ENCODE results near the gene TEP1.

DNA sequence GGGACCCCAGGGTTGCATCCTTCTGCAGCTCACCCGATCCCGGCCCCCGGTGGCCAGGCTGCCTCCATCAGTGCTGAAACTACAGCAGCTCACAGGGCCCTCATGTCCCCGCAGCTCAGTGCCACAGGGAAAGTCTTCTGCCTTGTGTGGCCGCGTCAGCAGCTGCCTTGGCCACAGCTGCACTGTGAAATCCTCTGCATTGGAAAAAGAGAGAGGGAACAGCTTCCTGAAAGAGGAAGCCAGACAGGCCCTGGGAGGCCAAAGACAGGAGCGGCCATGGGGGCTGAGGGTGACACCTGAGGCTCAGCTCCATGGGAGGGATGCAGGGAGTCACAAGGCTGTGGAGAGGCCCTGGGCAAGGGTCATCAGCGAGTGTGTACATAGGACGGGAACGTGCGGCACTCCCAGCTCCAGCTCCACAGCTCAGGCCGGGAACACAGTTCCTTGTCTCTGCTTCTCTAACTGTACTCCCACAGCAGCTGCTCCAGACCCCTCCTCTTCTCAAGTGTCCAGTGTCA lies 37.2 kb downstream of the TEP1 start:
- TF ChIP-seq, protein P1, sequence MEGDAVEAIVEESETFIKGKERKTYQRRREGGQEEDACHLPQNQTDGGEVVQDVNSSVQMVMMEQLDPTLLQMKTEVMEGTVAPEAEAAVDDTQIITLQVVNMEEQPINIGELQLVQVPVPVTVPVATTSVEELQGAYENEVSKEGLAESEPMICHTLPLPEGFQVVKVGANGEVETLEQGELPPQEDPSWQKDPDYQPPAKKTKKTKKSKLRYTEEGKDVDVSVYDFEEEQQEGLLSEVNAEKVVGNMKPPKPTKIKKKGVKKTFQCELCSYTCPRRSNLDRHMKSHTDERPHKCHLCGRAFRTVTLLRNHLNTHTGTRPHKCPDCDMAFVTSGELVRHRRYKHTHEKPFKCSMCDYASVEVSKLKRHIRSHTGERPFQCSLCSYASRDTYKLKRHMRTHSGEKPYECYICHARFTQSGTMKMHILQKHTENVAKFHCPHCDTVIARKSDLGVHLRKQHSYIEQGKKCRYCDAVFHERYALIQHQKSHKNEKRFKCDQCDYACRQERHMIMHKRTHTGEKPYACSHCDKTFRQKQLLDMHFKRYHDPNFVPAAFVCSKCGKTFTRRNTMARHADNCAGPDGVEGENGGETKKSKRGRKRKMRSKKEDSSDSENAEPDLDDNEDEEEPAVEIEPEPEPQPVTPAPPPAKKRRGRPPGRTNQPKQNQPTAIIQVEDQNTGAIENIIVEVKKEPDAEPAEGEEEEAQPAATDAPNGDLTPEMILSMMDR (IDR thresholded peaks at IDR 0.05; ENCODE audit: low read depth, low read length, poor library complexity, severe bottlenecking) = no peak
- no peak for TF ChIP-seq EZH2phosphoT487 (IDR thresholded peaks at IDR 0.05; ENCODE audit: borderline replicate concordance, low read length)

Measured in DOHH2 (cell line).